Hematopoietic multipotent progenitor cell treated with erythropoietin and hydrocortisone succinate and interleukin-3 and kit ligand, for 8 days (in vitro differentiated cells): ENCODE data around the gene UBTD1.
"Not testable (repeated sequence)": the region's sequence is repeated elsewhere in the genome, so short reads cannot be mapped to it uniquely, and the experiment has no call there.

Source experiments
- DNase-seq: peaks from one replicate; pipeline ENCODE4 v3.0.0-alpha.2; 2015

Gene UBTD1

GRCh38 chr10:97540669-97541500 lies 42.2 kb downstream of the UBTD1 start:
- DNase-seq, result no peak

GRCh38 chr10:97542169-97543024 lies 43.7 kb downstream of the UBTD1 start:
- DNase-seq, result no peak

- peak; percentile 32 for DNase-seq
Observed at GRCh38 chr10:97543025-97543546, 44.4 kb downstream of the UBTD1 start.

- no peak for DNase-seq
Observed at GRCh38 chr10:97546456-97547270, 47.9 kb downstream of the UBTD1 start.

GRCh38 chr10:97547271-97547600 lies 48.5 kb downstream of the UBTD1 start:
- no peak for DNase-seq

GRCh38 chr10:97547962-97548361 lies 49.2 kb downstream of the UBTD1 start:
- no peak for DNase-seq

GRCh38 chr10:97548828-97549455 lies 50.2 kb downstream of the UBTD1 start:
- DNase-seq, result no peak

- no peak for DNase-seq
Observed at GRCh38 chr10:97549587-97550322, 51.0 kb downstream of the UBTD1 start.

- peak; percentile 27 for DNase-seq
Observed at GRCh38 chr10:97550336-97551149, 51.8 kb downstream of the UBTD1 start.

- no peak for DNase-seq
Observed at GRCh38 chr10:97551271-97551670, 52.5 kb downstream of the UBTD1 start.

GRCh38 chr10:97553575-97554031 lies 54.9 kb downstream of the UBTD1 start:
- DNase-seq, result peak; percentile 64

- not testable (repeated sequence) for DNase-seq
Observed at GRCh38 chr10:97554336-97554735, 55.6 kb downstream of the UBTD1 start.

GRCh38 chr10:97555541-97555940 lies 56.8 kb downstream of the UBTD1 start:
- not testable (repeated sequence) for DNase-seq

- DNase-seq, result not testable (repeated sequence)
Observed at GRCh38 chr10:97560731-97561381, 62.1 kb downstream of the UBTD1 start.

- not testable (repeated sequence) for DNase-seq
Observed at GRCh38 chr10:97561386-97562077, 62.8 kb downstream of the UBTD1 start.

GRCh38 chr10:97562329-97562728 lies 63.6 kb downstream of the UBTD1 start:
- not testable (repeated sequence) for DNase-seq

- no peak for DNase-seq
Observed at GRCh38 chr10:97563337-97563736, 64.6 kb downstream of the UBTD1 start.

- DNase-seq, result peak; percentile 21
Observed at GRCh38 chr10:97564776-97565175, 66.1 kb downstream of the UBTD1 start.

- no peak for DNase-seq
Observed at GRCh38 chr10:97566336-97566996, 67.7 kb downstream of the UBTD1 start.
